KOPT-K1 (cell line): ENCODE results near the gene AGER.
"Not testable (repeated sequence)": the region's sequence is repeated elsewhere in the genome, so short reads cannot be mapped to it uniquely, and the experiment has no call there.

Experiments
- H3K27ac ChIP-seq: fragments of 200-600 bp; sonication (generic); 2 replicates; pipeline ENCODE4 v1.5.1; 2016; ENCODE audit warnings: antibody characterized with exemption, mild to moderate bottlenecking, low read depth, low read length; ENCODE audit not compliant: poor library complexity, severe bottlenecking
- H3K36me3 ChIP-seq: fragments of 200-600 bp; sonication (generic); 2 replicates; pipeline ENCODE4 v1.5.1; 2017; ENCODE audit warnings: antibody characterized with exemption, mild to moderate bottlenecking, low read length, moderate library complexity; ENCODE audit not compliant: insufficient read depth
- H3K9me3 ChIP-seq: fragments of 200-600 bp; sonication (generic); 2 replicates; pipeline ENCODE4 v1.5.1; 2017; ENCODE audit warnings: antibody characterized with exemption, low read length, mild to moderate bottlenecking; ENCODE audit not compliant: insufficient read depth, poor library complexity, severe bottlenecking

AGER gene

GRCh38 chr6:32210191-32210601 lies 26.1 kb upstream of the AGER start:
- Histone ChIP-seq H3K27ac (no peak overlapping the region), H3K36me3 (no peaks in the 10 kb centered on the region), H3K9me3 (no peaks in the 10 kb centered on the region)

GRCh38 chr6:32208996-32209395 lies 24.9 kb upstream of the AGER start:
- Histone ChIP-seq H3K9me3 (no peaks in the 10 kb centered on the region), H3K36me3 (no peaks in the 10 kb centered on the region), H3K27ac (no peak overlapping the region)

- Histone ChIP-seq H3K9me3 (no peaks in the 10 kb centered on the region), H3K36me3 (no peaks in the 10 kb centered on the region), H3K27ac (no peak overlapping the region)
Observed at GRCh38 chr6:32204268-32204715, 20.2 kb upstream of the AGER start.

- Histone ChIP-seq H3K36me3 (no peaks in the 10 kb centered on the region), H3K9me3 (no peaks in the 10 kb centered on the region), H3K27ac (no peak overlapping the region)
Observed at GRCh38 chr6:32203426-32204267, 19.6 kb upstream of the AGER start.

- Histone ChIP-seq H3K9me3 (no peaks in the 10 kb centered on the region), H3K27ac (peak overlapping the region; percentile 46), H3K36me3 (no peaks in the 10 kb centered on the region)
Observed at GRCh38 chr6:32202186-32202585, 18.1 kb upstream of the AGER start.

- Histone ChIP-seq H3K9me3 (no peaks in the 10 kb centered on the region), H3K36me3 (no peaks in the 10 kb centered on the region), H3K27ac (no peak overlapping the region)
Observed at GRCh38 chr6:32200711-32201475, 16.8 kb upstream of the AGER start.

- Histone ChIP-seq H3K9me3 (no peaks in the 10 kb centered on the region), H3K36me3 (no peaks in the 10 kb centered on the region), H3K27ac (no peak overlapping the region)
Observed at GRCh38 chr6:32198866-32199265, 14.8 kb upstream of the AGER start.

- Histone ChIP-seq H3K9me3 (no peaks in the 10 kb centered on the region), H3K36me3 (no peaks in the 10 kb centered on the region), H3K27ac (no peak overlapping the region)
Observed at GRCh38 chr6:32198345-32198696, 14.3 kb upstream of the AGER start.

GRCh38 chr6:32196682-32197616 lies 12.9 kb upstream of the AGER start:
- H3K27ac ChIP-seq: peak overlapping the region; percentile 98

GRCh38 chr6:32195902-32196681 lies 12.0 kb upstream of the AGER start:
- Histone ChIP-seq H3K27ac (peak overlapping the region; percentile 98), H3K36me3 (no peaks in the 10 kb centered on the region), H3K9me3 (no peaks in the 10 kb centered on the region)

More at GRCh38 chr6:32196682-32197616, 12.9 kb upstream of the AGER start:
- no peaks in the 10 kb centered on the region for H3K9me3 ChIP-seq
- no peaks in the 10 kb centered on the region for H3K36me3 ChIP-seq

- Histone ChIP-seq H3K27ac (peak overlapping the region; percentile 98), H3K36me3 (no peaks in the 10 kb centered on the region), H3K9me3 (no peaks in the 10 kb centered on the region)
Observed at GRCh38 chr6:32195652-32195901, 11.5 kb upstream of the AGER start.

GRCh38 chr6:32194825-32195651 lies 11.0 kb upstream of the AGER start:
- Histone ChIP-seq H3K9me3 (no peaks in the 10 kb centered on the region), H3K27ac (peak overlapping the region; percentile 98), H3K36me3 (no peaks in the 10 kb centered on the region)

- Histone ChIP-seq H3K27ac (peak overlapping the region; percentile 98), H3K36me3 (no peaks in the 10 kb centered on the region), H3K9me3 (no peaks in the 10 kb centered on the region)
Observed at GRCh38 chr6:32194388-32194787, 10.3 kb upstream of the AGER start.

GRCh38 chr6:32193096-32193495 lies 9.0 kb upstream of the AGER start:
- H3K9me3 ChIP-seq, H3K36me3 ChIP-seq: not testable (repeated sequence)
- H3K27ac ChIP-seq: peak overlapping the region; percentile 98
